ENCODE data around the gene SEC14L5. TPM values are rescaled to one million over a fixed set of nuclear protein-coding genes. Genes with fewer than 3 reads are reported as not detected.

The SEC14L5 gene
- total RNA-seq, 2 donors from 2014 or later, result 0.22 to 0.33 TPM

DNA sequence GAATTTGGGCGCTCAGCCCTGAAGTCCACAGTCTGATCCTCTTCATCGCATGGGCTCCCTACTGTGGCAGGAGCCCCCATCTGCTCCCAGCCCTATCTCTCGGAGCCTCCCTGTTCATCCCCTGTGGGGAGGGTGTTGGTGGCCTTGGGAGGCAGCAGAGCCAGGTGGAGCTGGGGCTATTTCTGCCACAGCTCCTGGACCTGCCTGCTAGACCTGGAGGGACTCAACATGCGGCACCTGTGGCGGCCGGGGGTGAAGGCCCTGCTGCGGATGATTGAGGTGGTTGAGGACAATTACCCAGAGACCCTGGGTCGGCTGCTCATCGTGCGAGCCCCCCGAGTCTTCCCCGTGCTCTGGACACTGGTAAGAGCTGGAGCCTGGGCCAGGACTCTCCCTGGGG, 45.1 kb downstream of the SEC14L5 start:
- WGBS, 2 experiments (ENCODE audit: insufficient coverage in 1 of 2, insufficient read length in 1 of 2), result 90 to 100% methylated on average over 1 to 12 of the region's 12 CpGs
- TF ChIP-seq, protein P1, sequence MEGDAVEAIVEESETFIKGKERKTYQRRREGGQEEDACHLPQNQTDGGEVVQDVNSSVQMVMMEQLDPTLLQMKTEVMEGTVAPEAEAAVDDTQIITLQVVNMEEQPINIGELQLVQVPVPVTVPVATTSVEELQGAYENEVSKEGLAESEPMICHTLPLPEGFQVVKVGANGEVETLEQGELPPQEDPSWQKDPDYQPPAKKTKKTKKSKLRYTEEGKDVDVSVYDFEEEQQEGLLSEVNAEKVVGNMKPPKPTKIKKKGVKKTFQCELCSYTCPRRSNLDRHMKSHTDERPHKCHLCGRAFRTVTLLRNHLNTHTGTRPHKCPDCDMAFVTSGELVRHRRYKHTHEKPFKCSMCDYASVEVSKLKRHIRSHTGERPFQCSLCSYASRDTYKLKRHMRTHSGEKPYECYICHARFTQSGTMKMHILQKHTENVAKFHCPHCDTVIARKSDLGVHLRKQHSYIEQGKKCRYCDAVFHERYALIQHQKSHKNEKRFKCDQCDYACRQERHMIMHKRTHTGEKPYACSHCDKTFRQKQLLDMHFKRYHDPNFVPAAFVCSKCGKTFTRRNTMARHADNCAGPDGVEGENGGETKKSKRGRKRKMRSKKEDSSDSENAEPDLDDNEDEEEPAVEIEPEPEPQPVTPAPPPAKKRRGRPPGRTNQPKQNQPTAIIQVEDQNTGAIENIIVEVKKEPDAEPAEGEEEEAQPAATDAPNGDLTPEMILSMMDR (conservative IDR thresholded peaks at IDR 0.05), result no peak
- no peaks in the 10 kb centered on the region for H3K36me3 Mint-ChIP-seq (ENCODE audit: low read depth)

DNA sequence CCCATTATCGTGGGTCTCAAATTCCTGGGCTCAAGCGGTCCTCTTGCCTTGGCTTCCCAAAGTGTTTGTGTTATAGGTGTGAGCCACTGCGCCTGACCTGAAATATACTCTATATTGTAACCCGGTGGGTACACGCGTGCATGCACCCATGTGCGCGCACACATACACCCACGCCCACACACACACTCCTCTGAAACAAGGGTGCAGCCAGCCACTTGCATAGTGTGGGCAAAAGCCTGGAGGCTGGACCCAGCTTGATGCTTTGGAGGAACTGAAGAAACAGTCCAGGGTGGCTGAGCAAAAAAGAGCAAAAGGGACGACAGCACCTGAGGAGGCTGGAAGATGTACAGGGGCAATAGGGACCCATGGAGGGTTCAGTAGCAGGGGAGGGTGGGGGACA, 45.7 kb downstream of the SEC14L5 start:
- WGBS, 2 experiments (ENCODE audit: insufficient coverage in 1 of 2, insufficient read length in 1 of 2), result 80 to 92% methylated on average over 2 to 10 of the region's 10 CpGs
- TF ChIP-seq, protein P1 (conservative IDR thresholded peaks at IDR 0.05), result no peak
- H3K27me3 Mint-ChIP-seq (ENCODE audit: insufficient read depth), result peaks cover 70% of the 10 kb centered on the region
- H3K27ac ChIP-seq (ENCODE audit: low read depth, low read length), result no peak overlapping the region
- H3K4me3 ChIP-seq (ENCODE audit: low read length), result no peak overlapping the region
- no peaks in the 10 kb centered on the region for H3K4me1 Mint-ChIP-seq
- H3K27me3 ChIP-seq (ENCODE audit: control insufficient read depth, insufficient read depth, low read length, poor library complexity, severe bottlenecking), result peaks cover 52% of the 10 kb centered on the region
- no peaks in the 10 kb centered on the region for H3K9me3 ChIP-seq (ENCODE audit: control insufficient read depth, low read length)
- no peak overlapping the region for H3K27ac Mint-ChIP-seq
- no peaks in the 10 kb centered on the region for H3K36me3 ChIP-seq (ENCODE audit: control insufficient read depth, insufficient read depth, low read length)
- H3K9me3 Mint-ChIP-seq, result no peaks in the 10 kb centered on the region
- no peak overlapping the region for H3K9ac ChIP-seq (ENCODE audit: extremely low read depth, low read length, poor library complexity, severe bottlenecking)
- no peak for DNase-seq
- no peaks in the 10 kb centered on the region for H3K36me3 Mint-ChIP-seq (ENCODE audit: low read depth)
- H3K4me1 ChIP-seq (ENCODE audit: control insufficient read depth, insufficient read depth, low read length), result no peaks in the 10 kb centered on the region
- H3K4me3 Mint-ChIP-seq, result no peak overlapping the region

More for the DNA sequence above, 45.1 kb downstream of the SEC14L5 start:
- Mint-ChIP-seq H3K9me3 (no peaks in the 10 kb centered on the region), H3K27ac (no peak overlapping the region), H3K27me3 (ENCODE audit: insufficient read depth) (peaks cover 64% of the 10 kb centered on the region), H3K4me1 (no peaks in the 10 kb centered on the region), H3K4me3 (no peak overlapping the region)
- H3K9ac ChIP-seq (ENCODE audit: extremely low read depth, low read length, poor library complexity, severe bottlenecking), result no peak overlapping the region
- H3K27ac ChIP-seq (ENCODE audit: low read depth, low read length), result no peak overlapping the region
- H3K4me1 ChIP-seq (ENCODE audit: control insufficient read depth, insufficient read depth, low read length), result no peaks in the 10 kb centered on the region
- H3K36me3 ChIP-seq (ENCODE audit: control insufficient read depth, insufficient read depth, low read length), result no peaks in the 10 kb centered on the region
- DNase-seq, result no peak
- H3K9me3 ChIP-seq (ENCODE audit: control insufficient read depth, low read length), result no peaks in the 10 kb centered on the region
- peaks cover 46% of the 10 kb centered on the region for H3K27me3 ChIP-seq (ENCODE audit: control insufficient read depth, insufficient read depth, low read length, poor library complexity, severe bottlenecking)
- no peak overlapping the region for H3K4me3 ChIP-seq (ENCODE audit: low read length)

DNA sequence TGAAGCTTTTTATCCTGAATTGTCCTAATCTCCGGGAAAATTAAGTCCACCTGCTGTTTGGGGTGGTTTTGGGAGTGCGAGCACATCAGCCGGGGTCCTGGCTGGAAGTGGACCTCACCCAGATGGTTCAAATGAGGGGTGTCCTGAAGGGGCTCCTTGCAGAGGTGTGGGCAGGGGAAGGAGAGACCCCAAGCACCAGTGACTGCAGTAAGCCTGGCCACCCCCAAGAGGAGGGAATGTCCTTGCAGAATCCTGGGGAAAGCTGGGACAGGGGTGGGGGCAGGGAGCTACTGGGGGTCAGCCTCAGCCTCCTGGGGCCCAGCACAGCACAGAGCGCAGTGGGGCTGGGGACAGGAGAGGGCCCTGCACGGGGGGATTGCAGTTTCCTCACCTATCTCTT, 46.2 kb downstream of the SEC14L5 start:
- Histone ChIP-seq H3K4me1 (ENCODE audit: control insufficient read depth, insufficient read depth, low read length) (no peaks in the 10 kb centered on the region), H3K9ac (ENCODE audit: extremely low read depth, low read length, poor library complexity, severe bottlenecking) (no peak overlapping the region), H3K9me3 (ENCODE audit: control insufficient read depth, low read length) (no peaks in the 10 kb centered on the region), H3K36me3 (ENCODE audit: control insufficient read depth, insufficient read depth, low read length) (no peaks in the 10 kb centered on the region), H3K27me3 (ENCODE audit: control insufficient read depth, insufficient read depth, low read length, poor library complexity, severe bottlenecking) (peaks cover 57% of the 10 kb centered on the region), H3K4me3 (ENCODE audit: low read length) (no peak overlapping the region), H3K27ac (ENCODE audit: low read depth, low read length) (no peak overlapping the region)
- no peak overlapping the region for H3K4me3 Mint-ChIP-seq
- H3K27ac Mint-ChIP-seq, result no peak overlapping the region
- 85 to 95% methylated on average over 3 to 5 of the region's 5 CpGs for WGBS, 2 experiments (ENCODE audit: insufficient coverage in 1 of 2, insufficient read length in 1 of 2)
- no peak for DNase-seq
- H3K27me3 Mint-ChIP-seq (ENCODE audit: insufficient read depth), result peaks cover 73% of the 10 kb centered on the region
- H3K36me3 Mint-ChIP-seq (ENCODE audit: low read depth), result no peaks in the 10 kb centered on the region
- H3K4me1 Mint-ChIP-seq, result no peaks in the 10 kb centered on the region
- TF ChIP-seq, protein P1 (conservative IDR thresholded peaks at IDR 0.05), result no peak
- no peaks in the 10 kb centered on the region for H3K9me3 Mint-ChIP-seq
